Measurements from ENCODE around the gene FAF2.

The FAF2 gene

DNA sequence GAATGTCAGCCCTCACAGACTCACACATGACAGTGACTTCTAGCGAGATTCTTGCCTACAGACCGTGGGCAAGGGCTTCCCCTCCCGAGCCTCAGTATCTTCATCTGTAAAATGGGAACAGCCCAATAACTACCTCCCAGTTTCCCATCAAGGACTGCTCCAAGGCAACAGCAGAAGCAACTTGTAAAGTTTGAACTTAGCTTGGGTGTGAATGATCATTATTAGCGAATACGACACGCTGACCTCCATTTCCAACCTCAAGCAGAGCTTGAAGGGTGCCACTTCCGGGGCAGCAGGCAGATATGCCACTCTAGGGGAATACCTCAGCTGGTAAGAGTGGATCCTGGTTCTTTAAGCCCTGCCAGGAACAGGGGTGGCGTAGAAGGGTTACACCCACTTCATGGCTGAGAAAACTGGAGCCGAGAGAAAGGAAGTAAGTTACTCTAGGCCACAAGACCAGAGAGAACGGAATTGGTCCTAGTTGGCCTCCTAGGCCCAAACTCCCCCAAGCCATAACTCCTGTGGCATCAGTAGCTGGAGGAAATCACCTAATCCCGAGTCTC is 87.0 kb downstream of the FAF2 start:
- no peak for TF ChIP-seq CTCF (IDR thresholded peaks at IDR 0.05)
- Histone ChIP-seq H3K4me1 (peaks cover 26% of the 10 kb centered on the region), H3K9ac (no peak overlapping the region), H3K36me3 (ENCODE audit: control insufficient read depth, insufficient read depth, low read length) (no peaks in the 10 kb centered on the region), H3K27me3 (ENCODE audit: control insufficient read depth, insufficient read depth, low read length) (no peaks in the 10 kb centered on the region), H3K27ac (peak overlapping the region; percentile 98), H2AFZ (peak overlapping the region; percentile 72), H3K9me3 (ENCODE audit: control insufficient read depth, low read length) (no peaks in the 10 kb centered on the region), H3K4me2 (ENCODE audit: low read length) (peak overlapping the region; percentile 99), H3K79me2 (peaks cover 14% of the 10 kb centered on the region), H3K4me3 (ENCODE audit: low read depth, low read length) (peak overlapping the region; percentile 100)

DNA sequence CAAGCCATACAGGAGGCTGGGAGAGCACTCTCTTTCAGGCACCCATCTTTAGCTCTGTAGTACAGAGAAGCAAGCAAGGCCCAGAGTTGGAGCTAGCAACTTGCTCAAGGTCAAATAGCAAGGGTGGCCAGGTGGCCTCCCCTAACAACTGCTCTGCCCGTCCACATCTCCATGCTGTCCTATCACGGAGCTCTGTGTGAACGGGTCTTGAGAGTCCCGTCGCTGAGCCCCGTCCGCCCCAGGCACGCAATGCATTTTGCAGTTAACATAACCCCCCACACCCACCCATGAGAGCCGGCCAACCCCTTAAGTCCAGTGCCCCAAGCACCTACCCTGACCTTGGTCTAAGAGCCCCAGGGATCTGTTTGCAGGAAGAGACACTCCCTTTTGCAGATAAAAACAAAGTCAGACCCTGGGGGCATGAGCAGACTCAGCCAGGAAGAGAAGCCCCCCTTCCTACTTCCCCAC is 87.5 kb downstream of the FAF2 start:
- Histone ChIP-seq H3K4me1 (peaks cover 26% of the 10 kb centered on the region), H3K9me3 (ENCODE audit: control insufficient read depth, low read length) (no peaks in the 10 kb centered on the region), H2AFZ (peak overlapping the region; percentile 72), H3K27ac (peak overlapping the region; percentile 98), H3K4me3 (ENCODE audit: low read depth, low read length) (peak overlapping the region; percentile 100), H3K27me3 (ENCODE audit: control insufficient read depth, insufficient read depth, low read length) (no peaks in the 10 kb centered on the region), H3K9ac (no peak overlapping the region), H3K4me2 (ENCODE audit: low read length) (peak overlapping the region; percentile 99), H3K36me3 (ENCODE audit: control insufficient read depth, insufficient read depth, low read length) (no peaks in the 10 kb centered on the region), H3K79me2 (peaks cover 14% of the 10 kb centered on the region)
- no peak for TF ChIP-seq CTCF (IDR thresholded peaks at IDR 0.05)

- TF ChIP-seq CTCF (IDR thresholded peaks at IDR 0.05): no peak
- peak overlapping the region; percentile 100 for H3K4me3 ChIP-seq (ENCODE audit: low read depth, low read length)
- peak overlapping the region; percentile 85 for H3K9ac ChIP-seq
- H3K36me3 ChIP-seq (ENCODE audit: control insufficient read depth, insufficient read depth, low read length): no peaks in the 10 kb centered on the region
- H3K79me2 ChIP-seq: peaks cover 14% of the 10 kb centered on the region
- H3K27me3 ChIP-seq (ENCODE audit: control insufficient read depth, insufficient read depth, low read length): no peaks in the 10 kb centered on the region
- H3K4me2 ChIP-seq (ENCODE audit: low read length): peak overlapping the region; percentile 99
- H3K4me1 ChIP-seq: peaks cover 26% of the 10 kb centered on the region
- no peaks in the 10 kb centered on the region for H3K9me3 ChIP-seq (ENCODE audit: control insufficient read depth, low read length)
- H3K27ac ChIP-seq: peak overlapping the region; percentile 98
- H2AFZ ChIP-seq: peak overlapping the region; percentile 92
Measured at GRCh38 chr5:176536132-176536901, 88.1 kb downstream of the FAF2 start.

GRCh38 chr5:176536902-176537553 is 88.8 kb downstream of the FAF2 start, which contains the start of gene RNF44:
Gene RNF44 (minus strand): TSS chr5:176537402. CDS start chr5:176532472, 4,930 bp downstream.
- Histone ChIP-seq H3K9me3 (ENCODE audit: control insufficient read depth, low read length) (no peaks in the 10 kb centered on the region), H3K27me3 (ENCODE audit: control insufficient read depth, insufficient read depth, low read length) (no peaks in the 10 kb centered on the region), H3K4me1 (peaks cover 32% of the 10 kb centered on the region)

More at GRCh38 chr5:176536902-176537553, 88.8 kb downstream of the FAF2 start, which contains the start of gene RNF44:
- Histone ChIP-seq H3K4me3 (ENCODE audit: low read depth, low read length) (peak within 1 kb of the TSS; percentile 100), H3K79me2 (peaks cover 14% of the 10 kb centered on the region), H3K4me2 (ENCODE audit: low read length) (peak within 1 kb of the TSS; percentile 99), H2AFZ (peak within 1 kb of the TSS; percentile 92), H3K36me3 (ENCODE audit: control insufficient read depth, insufficient read depth, low read length) (no peaks in the 10 kb centered on the region), H3K27ac (peak within 1 kb of the TSS; percentile 98), H3K9ac (peak within 1 kb of the TSS; percentile 85)
- no peak for TF ChIP-seq CTCF (IDR thresholded peaks at IDR 0.05)

Measured in parathyroid adenoma (tissue), 2 donors.